Smooth muscle cell of the brain vasculature (primary cell): ENCODE measurements around the gene KRT34.

Source experiments
- DNase-seq: peaks from one replicate; pipeline ENCODE4 v3.0.0-alpha.2; 2012; ENCODE audit warnings: low read depth, low spot score

Gene KRT34

GRCh38 chr17:41333098-41333497 is 49.0 kb downstream of the KRT34 start:
- no peak for DNase-seq

DNA sequence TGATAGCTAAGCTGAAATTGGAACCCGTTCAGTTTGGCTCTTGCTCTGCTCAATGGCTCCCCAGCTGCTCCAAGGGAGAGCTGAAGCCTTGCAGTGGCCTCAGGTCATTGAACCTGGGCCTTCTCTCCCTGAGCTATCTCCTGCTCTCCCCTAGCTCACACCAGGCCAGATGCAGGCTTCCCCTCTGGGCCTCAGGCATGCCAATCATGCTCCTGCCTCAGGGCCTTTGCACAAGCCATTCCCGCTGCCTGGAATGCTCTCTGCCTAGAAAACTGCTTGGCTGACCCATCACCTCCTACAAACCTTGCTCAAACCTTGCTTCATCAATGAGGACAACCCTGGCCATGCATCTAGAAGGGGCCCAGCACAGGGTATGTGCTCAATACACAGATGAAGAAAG is 49.9 kb downstream of the KRT34 start:
- DNase-seq: no peak

DNA sequence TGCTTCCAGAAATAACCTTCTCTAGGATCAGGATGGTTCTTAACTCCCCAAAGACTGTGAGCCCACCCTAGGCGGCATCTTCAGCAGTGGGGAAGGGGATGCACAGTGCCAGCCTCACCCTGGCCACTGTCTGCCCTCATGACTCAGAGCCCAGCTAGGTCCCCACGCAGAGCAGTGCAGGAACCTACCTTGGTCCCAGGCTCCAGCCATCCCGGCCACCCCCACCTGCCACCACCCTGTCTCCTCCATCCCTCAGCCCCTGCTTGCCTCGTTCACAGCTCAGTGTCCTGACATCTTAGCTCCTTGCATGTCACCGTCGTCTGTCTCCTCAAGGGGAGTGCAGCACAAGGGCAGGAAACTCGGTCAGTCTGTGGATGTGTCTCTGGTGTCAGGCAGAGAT is 50.5 kb downstream of the KRT34 start:
- no peak for DNase-seq

GRCh38 chr17:41329279-41329948 is 52.7 kb downstream of the KRT34 start:
- no peak for DNase-seq

DNA sequence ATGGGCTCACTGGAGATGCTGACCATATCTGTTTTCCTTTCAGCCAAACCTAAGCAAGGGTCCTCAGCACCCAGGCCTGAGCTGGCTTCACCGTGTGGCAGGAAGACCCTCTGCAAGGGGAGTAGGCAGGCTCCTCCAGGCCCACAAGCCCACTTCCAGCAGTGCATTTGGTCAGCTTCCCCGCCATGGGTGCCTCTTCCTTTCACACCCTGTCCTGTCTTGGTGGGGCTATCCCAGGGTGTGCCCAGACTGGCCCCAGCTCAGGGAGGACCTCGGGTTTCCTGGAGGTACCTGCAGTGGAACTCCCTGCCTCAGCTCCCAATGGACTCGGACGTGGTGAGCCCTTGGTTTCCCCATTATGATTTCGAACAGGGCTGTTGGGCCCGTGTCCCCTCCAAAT is 53.9 kb downstream of the KRT34 start:
- no peak for DNase-seq
